A673 (cell line): ENCODE results near the gene TICAM2. TPM values are rescaled to one million over a fixed set of nuclear protein-coding genes. Genes with fewer than 3 reads are reported as not detected.

Source experiments
- BruUV-seq: library from RNA; stranded (reverse); fragments of 400-500 nt; replicated peaks from 2 replicates; lab custom pipeline; 2021; lab: Mats Ljungman, UMichigan
- CTCF ChIA-PET: fragments of 300-600 bp; sonication (Branson Sonifier 250); formaldehyde crosslinking; loops from one replicate; lab custom pipeline; 2022; ENCODE audit warnings: antibody characterized with exemption; lab: Charles Lee
- POLR2A ChIA-PET: fragments of 300-600 bp; sonication (Branson Sonifier 250); formaldehyde crosslinking; loops from one replicate; lab custom pipeline; 2022; ENCODE audit warnings: antibody characterized with exemption; ENCODE audit not compliant: low non-redundant PET; lab: Charles Lee
- DNase-seq: peaks from one replicate; pipeline ENCODE4 v3.0.0-alpha.2; 2015; ENCODE audit warnings: low spot score
- H3K27ac ChIP-seq: fragments of 200-600 bp; sonication (generic); 2 replicates; pipeline ENCODE4 v1.5.1; 2016; ENCODE audit warnings: mixed run types, low read depth, mild to moderate bottlenecking, mixed read lengths, antibody characterized with exemption, low read length; ENCODE audit not compliant: poor library complexity, severe bottlenecking
- H3K27me3 ChIP-seq: fragments of 200-600 bp; sonication (generic); replicated peaks from 2 replicates; pipeline ENCODE4 v1.6.1; 2017; ENCODE audit warnings: mixed run types, low read depth, mild to moderate bottlenecking, mixed read lengths, antibody characterized with exemption, low read length; ENCODE audit not compliant: insufficient read depth, poor library complexity
- H3K36me3 ChIP-seq: fragments of 200-600 bp; sonication (generic); 2 replicates; pipeline ENCODE4 v1.6.1; 2016; ENCODE audit warnings: mixed run types, mild to moderate bottlenecking, mixed read lengths, antibody characterized with exemption, low read length; ENCODE audit not compliant: insufficient read depth, poor library complexity, severe bottlenecking
- H3K4me1 ChIP-seq: fragments of 200-600 bp; sonication (generic); 2 replicates; pipeline ENCODE4 v1.6.1; 2017; ENCODE audit warnings: mixed run types, mild to moderate bottlenecking, mixed read lengths, antibody characterized with exemption, low read length; ENCODE audit not compliant: insufficient read depth, poor library complexity, severe bottlenecking
- H3K4me3 ChIP-seq: fragments of 200-600 bp; sonication (generic); 2 replicates; pipeline ENCODE4 v1.5.1; 2016; ENCODE audit warnings: low read depth, mixed run types, mild to moderate bottlenecking, mixed read lengths, low read length; ENCODE audit not compliant: poor library complexity, severe bottlenecking
- H3K9me3 ChIP-seq: fragments of 200-600 bp; sonication (generic); 2 replicates; pipeline ENCODE4 v1.6.1; 2016; ENCODE audit warnings: mixed run types, low read depth, mild to moderate bottlenecking, mixed read lengths, antibody characterized with exemption, low read length; ENCODE audit not compliant: poor library complexity, severe bottlenecking
- CTCF ChIP-seq: fragments of 300-800, 200-600 bp; sonication (generic); conservative IDR thresholded peaks from 2 replicates; pipeline ENCODE4 v1.5.1; 2017; ENCODE audit warnings: low read depth, mild to moderate bottlenecking, antibody characterized with exemption, low read length, moderate library complexity, mixed read lengths
- EZH2 ChIP-seq: fragments of 200-600 bp; sonication (generic); IDR thresholded peaks from 2 replicates; pipeline ENCODE4 v1.6.1; 2017; ENCODE audit warnings: borderline replicate concordance, low read depth, mild to moderate bottlenecking, mixed read lengths, antibody characterized with exemption, low read length; ENCODE audit not compliant: poor library complexity, severe bottlenecking
- intact Hi-C: fragments of 100-400 bp; cut with micrococcal nuclease; formaldehyde crosslinking; loops from one replicate; pipeline ENCODE4 v1.10.0; 2022; ENCODE audit not compliant: unreplicated experiment
- total RNA-seq: library from RNA; stranded (reverse); gene quantifications from 2 replicates; pipeline ENCODE4 v1.2.3, GENCODE V29; 2021

Gene TICAM2
- total RNA-seq, 1 experiment from 2014 or later = 0.32 TPM

GRCh38 chr5:115602591-115603125 is 379 bp upstream of the TICAM2 start:
- peak overlapping the region; percentile 56 for H3K4me3 ChIP-seq
- no TSS peak for BruUV-seq
- ChIA-PET POLR2A (no interaction called here), CTCF (no interaction called here)
- H3K27ac ChIP-seq = peak overlapping the region; percentile 68
- intact Hi-C loops = no loop called here
- H3K36me3 ChIP-seq = no peaks in the 10 kb centered on the region
- TF ChIP-seq EZH2 = no peak
- no peak for TF ChIP-seq CTCF
- peaks cover 3% of the 10 kb centered on the region for H3K4me1 ChIP-seq
- peak; percentile 43 for DNase-seq
- H3K27me3 ChIP-seq = no peaks in the 10 kb centered on the region
- H3K9me3 ChIP-seq = no peaks in the 10 kb centered on the region

GRCh38 chr5:115600766-115601165 is 1.5 kb downstream of the TICAM2 start:
- H3K36me3 ChIP-seq = no peaks in the 10 kb centered on the region
- POLR2A ChIA-PET = no interaction called here
- DNase-seq = no peak
- BruUV-seq = no TSS peak
- intact Hi-C loops = no loop called here
- CTCF ChIA-PET = no interaction called here
- TF ChIP-seq CTCF = no peak
- no peak for TF ChIP-seq EZH2
- H3K9me3 ChIP-seq = no peaks in the 10 kb centered on the region
- no peak overlapping the region for H3K4me3 ChIP-seq
- H3K27ac ChIP-seq = no peak overlapping the region
- no peaks in the 10 kb centered on the region for H3K27me3 ChIP-seq
- peaks cover 3% of the 10 kb centered on the region for H3K4me1 ChIP-seq

- no peak for DNase-seq
- CTCF ChIA-PET = no interaction called here
- Histone ChIP-seq H3K27me3 (no peaks in the 10 kb centered on the region), H3K27ac (no peak overlapping the region), H3K36me3 (no peaks in the 10 kb centered on the region), H3K9me3 (no peaks in the 10 kb centered on the region), H3K4me1 (peaks cover 3% of the 10 kb centered on the region), H3K4me3 (no peak overlapping the region)
- POLR2A ChIA-PET = no interaction called here
- TF ChIP-seq EZH2 (no peak), CTCF (no peak)
- intact Hi-C loops = no loop called here
- BruUV-seq = no TSS peak
Observed at GRCh38 chr5:115599924-115600323, 2.4 kb downstream of the TICAM2 start.
